A673 (cell line): ENCODE results near the gene SPNS2.

Source experiments
- CTCF ChIP-seq: fragments of 300-800, 200-600 bp; sonication (generic); conservative IDR thresholded peaks from 2 replicates; pipeline ENCODE4 v1.5.1; 2017; ENCODE audit warnings: low read depth, mild to moderate bottlenecking, antibody characterized with exemption, low read length, moderate library complexity, mixed read lengths
- EZH2 ChIP-seq: fragments of 200-600 bp; sonication (generic); IDR thresholded peaks from 2 replicates; pipeline ENCODE4 v1.6.1; 2017; ENCODE audit warnings: borderline replicate concordance, low read depth, mild to moderate bottlenecking, mixed read lengths, antibody characterized with exemption, low read length; ENCODE audit not compliant: poor library complexity, severe bottlenecking

DNA sequence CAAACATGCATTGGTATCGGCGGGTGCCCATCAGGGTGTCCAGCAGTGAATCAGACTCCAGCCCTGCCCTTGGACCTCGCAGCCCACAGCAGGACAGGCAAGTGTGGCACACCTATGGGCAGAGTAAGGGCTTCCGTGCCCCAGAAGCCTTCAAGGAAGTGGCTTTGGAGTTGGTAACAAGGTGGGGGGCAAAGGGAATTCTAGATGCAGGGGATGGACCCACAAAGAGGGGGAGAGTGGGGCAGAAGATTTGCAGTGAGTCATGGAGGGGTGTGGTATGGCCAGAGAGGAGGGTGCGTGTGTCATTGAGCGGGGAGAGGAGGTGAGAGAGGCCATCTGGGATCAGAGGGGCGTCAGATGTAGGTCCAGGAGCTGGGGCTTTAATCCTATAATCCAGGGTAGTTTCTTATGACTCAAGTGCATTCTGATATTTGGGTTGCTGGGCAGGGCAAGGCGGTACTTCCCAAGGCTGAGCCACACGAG lies 8.5 kb upstream of the SPNS2 start:
- no peak for TF ChIP-seq CTCF
- no peak for TF ChIP-seq EZH2
